ENCODE results near the gene CENPV.
"Not testable (repeated sequence)": the region's sequence is repeated elsewhere in the genome, so short reads cannot be mapped to it uniquely, and the experiment has no call there.

CENPV gene

DNA sequence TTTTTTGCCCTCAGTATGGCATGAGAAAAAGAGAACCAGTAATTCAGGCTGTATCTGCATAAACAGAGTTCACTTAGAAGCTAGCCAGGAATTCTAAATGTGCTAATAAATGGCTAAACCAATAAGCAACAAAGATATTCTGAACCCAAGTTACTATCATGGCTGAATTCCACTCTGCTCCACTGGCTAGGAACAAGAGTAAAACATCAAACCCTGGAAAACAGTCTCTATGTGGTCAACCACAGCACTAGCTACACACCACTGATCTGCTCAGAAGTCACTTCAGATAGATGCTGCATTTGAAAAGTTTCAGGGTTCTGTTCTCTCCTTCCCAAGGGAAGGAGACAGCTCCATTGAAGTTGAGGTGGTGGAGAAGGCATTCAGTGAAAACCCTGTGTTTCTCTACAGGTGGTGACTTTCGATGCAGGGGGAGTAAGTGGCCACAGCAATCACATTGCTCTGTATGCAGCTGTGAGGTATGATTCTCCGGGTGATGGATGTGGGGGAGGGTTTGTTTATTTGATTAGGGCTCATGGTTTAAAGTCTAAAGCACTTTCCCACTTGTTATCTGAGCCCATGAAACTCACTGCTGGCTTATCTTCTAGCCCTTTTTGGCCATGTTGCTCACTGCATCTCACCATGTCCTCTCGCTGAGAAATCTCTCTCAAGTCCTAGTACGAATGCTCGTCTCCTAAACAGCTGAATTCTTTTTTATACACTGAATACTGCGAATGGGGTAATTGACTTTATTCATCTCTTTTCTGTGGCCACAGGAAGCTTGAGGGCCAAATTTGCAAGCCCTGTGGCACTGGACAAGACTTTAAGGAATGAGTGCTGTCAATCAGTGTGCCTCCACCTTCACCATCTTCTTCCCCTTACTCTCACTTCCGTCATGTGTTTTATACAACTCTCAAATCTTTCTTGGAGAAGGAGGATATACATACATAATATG, 39.9 kb downstream of the CENPV start:
- no peak for DNase-seq (ENCODE audit: low spot score)

DNA sequence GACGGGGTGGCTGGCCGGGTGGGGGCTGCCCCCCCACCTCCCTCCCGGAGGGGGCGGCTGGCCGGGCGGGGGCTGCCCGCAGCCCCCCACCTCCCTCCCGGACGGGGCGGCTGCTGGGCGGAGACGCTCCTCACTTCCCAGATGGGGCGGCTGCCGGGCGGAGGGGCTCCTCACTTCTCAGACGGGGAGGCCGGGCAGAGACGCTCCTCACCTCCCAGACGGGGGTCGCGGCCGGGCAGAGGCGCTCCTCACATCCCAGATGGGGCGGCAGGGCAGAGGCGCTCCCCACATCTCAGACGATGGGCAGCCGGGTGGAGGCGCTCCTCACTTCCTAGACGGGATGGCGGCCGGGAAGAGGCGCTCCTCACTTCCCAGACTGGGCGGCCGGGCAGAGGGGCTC, 41.2 kb downstream of the CENPV start:
- not testable (repeated sequence) for DNase-seq (ENCODE audit: low spot score)

DNA sequence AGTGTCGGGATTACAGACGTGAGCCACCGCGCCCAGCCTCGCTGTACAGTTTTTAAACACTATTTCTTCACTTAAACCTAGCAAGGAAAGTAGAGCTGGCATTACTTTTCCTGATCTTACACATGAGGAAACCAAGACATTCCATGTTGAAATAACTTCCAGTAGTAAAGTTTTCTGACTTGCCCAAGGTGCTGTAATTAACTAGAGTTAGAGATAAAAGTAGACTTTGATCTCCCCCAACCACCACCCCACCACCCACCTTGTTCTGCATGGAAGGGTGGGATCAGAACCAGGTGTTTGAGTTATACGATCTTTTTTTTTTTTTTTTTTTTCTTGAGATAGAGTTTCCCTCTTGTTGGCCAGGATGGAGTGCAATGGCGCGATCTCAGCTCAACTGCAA, 47.1 kb downstream of the CENPV start:
- no peak for DNase-seq (ENCODE audit: low spot score)

DNA sequence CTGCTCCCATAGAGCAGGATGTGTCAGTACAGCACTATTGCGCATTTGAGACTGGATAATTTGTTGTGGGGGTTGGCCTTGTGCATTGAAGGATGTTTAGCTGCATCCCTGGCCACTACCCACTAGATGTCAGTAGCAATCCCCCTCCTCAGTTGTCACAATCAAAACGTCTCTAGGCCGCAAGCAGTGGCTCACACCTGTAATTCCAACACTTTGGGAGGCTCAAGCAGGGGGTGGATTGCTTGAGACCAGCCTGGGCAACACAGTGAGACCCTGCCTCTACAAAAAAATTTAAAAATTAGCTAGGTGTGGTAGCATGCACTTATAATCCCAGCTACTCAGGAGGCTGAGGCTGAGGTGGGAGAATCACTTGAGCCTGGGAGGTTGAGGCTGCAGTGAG, 48.4 kb downstream of the CENPV start:
- DNase-seq (ENCODE audit: low spot score): peak; percentile 42

DNA sequence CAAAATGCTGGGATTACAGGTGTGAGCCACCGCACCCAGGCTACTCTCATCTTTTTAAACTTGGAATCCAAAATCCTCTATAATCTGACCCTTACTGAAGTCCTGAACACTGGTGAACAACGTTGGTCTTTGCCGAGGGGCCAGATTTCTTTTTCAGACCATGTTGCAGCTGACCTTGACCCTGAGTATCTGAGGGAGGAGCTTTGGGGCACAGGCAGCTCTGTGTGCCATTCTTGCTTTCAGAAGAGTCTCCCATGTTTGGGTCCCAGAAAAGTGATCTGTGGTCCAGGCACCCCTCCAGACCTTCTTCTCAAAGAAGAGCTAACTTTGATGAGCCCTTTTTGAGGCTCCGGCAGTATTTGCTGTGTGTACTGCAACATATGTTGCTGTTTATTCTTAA, 50.4 kb downstream of the CENPV start:
- no peak for DNase-seq (ENCODE audit: low spot score)

DNA sequence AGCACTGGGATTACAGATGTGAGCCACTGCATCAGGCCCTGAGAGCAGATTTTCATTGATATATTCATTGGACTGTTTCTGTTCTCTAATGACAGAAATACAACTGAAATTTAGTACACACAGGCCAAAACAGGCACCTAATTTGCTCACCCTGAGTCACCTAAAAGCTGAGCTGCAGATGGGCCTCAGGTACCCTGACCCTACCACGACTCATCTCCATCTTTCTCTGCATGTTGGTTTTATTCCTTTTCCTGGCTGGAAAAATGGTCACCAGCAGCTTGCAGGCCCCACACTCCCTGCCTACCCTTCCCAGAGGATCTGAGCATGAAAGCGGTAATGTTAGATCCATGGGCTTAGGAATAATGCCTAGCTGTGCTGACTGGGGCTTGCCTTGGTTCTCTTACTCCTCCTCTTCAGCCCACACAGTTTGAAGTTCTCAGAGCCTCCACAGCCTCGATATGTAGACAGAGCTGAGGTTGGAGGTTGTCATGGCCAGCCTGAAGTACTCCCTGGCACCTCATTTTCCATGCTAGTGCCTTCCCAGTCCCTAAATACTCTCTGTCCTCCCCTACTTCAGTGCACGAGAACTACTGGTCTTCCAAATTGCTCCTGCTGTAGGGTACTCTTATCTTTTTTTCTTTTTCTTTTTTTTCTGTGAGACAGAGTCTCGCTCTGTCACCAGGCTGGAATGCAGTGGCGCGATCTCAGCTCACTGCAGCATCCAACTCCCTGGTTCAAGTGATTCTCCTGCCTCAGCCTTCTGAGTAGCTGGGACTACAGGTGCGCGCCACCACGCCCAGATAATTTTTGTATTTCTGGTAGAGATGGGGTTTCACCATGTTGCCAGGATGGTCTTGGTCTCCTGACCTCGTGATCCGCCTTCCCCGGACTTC, 51.1 kb downstream of the CENPV start:
- no peak for DNase-seq (ENCODE audit: low spot score)

DNA sequence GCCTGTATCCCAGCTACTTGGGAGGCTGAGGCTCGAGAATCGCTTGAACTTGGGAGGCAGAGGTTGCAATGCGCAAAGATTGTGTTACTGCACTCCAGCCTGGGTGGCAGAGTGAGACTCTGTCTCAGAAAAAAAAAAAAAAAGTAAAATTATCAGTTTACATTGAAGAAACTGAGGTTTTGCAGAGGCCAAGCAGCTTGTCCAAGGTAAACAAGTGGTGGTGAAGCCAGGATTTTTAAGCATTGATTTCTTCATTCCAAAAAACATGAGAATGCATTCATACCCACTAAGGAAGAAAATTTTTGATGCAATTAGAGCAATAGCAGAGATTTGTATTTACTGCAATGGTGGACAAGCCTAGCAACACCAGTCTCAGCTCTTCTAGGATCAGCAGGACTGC, 52.7 kb downstream of the CENPV start:
- DNase-seq (ENCODE audit: low spot score): no peak

DNA sequence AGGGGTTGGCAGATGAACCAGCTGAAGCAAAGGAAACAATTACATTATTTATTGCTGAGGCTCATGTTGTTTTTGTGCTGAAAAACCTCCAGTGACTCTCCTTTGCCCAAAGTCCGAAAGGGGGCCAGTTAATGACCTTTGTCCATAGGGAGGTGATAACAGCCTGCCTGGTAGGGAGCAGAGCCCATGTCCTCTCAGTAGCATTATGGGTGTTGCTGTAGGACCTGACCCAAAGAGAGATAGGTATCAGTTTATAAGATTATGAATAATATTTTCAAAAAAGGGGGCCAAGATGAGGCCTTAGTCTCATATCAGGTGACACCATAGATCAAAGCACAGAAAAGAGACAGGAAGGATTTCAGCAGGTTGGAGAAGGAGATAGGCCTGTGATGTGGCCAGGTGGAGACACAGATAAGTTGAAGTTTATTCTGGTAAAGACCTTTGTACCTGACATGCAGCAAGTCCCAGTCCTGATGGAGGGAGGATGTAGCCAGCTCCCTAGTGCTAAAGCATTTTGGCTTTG, 55.1 kb downstream of the CENPV start:
- no peak for DNase-seq (ENCODE audit: low spot score)

DNA sequence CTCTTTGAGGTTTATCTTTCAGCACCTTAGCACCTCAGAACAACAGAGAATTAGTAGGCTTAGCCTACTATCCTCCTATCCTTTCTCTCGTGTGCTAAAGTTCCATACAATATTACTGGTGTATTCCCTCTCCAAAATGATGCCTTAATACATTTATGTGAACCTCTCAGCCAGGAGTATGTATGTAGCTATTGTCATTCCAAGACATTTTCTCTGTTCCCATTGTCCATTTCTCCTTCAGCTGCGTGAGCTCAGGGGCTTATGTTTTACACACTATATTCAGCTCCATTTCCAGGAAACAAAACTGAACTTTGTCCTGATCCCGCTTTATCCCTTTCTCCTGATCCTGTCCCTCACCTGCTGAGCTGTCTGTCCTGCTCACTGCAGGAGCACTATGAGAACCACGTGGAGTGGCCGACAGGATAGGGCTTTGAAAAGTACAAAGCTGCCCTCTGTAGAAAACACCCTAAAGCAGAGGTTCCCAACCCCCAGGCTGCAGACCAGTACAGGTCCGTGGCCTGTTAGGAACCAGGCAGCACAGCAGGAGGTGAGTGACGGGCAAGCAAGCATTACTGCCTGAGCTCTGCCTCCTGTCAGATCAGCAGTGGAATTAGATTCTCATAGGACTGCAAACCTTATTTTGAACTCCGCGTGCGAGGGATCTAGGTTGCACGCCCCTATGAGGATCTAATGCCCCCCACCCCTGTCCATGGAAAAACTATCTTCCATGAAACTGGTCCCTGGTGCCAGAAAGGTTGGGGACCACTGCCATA, 55.7 kb downstream of the CENPV start:
- DNase-seq (ENCODE audit: low spot score): no peak

DNA sequence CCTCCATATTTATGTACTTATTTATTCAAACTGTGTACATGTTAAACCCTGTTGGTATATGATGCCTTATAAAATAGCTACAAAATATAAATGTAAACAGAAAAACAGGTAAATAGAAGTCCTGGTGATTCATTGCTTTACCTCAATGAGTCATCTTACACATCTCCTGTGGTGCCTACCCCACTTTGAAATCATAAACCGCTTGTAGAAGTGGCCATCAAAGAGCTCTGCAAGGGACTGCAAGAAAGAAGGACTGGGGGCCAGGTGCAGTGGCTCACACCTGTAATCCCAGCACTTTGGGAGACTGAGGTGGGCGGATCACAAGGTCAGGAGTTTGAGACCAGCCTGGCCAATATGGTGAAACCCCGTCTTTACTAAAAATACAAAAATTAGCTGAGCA, 57.2 kb downstream of the CENPV start:
- not testable (repeated sequence) for DNase-seq (ENCODE audit: low spot score)

DNA sequence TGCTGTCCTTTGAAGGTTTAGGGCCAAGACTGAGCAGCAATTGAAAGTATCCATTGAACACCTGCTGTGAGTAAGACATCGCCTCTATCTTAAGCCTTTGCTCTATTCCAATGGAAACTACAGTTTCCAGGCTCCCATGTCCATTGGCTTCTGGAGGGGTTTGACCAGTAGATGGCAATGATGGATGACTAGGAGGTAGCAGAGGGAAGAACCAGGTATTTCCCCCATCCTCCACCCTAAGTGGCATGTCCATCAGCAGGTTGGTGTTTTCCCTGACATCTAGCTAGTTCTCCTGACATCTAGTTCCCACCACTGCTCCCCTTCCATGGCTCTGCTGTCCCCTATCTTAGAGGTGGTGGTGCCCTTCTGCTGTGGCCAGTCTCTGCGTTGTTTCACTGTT, 58.7 kb downstream of the CENPV start:
- no peak for DNase-seq (ENCODE audit: low spot score)

DNA sequence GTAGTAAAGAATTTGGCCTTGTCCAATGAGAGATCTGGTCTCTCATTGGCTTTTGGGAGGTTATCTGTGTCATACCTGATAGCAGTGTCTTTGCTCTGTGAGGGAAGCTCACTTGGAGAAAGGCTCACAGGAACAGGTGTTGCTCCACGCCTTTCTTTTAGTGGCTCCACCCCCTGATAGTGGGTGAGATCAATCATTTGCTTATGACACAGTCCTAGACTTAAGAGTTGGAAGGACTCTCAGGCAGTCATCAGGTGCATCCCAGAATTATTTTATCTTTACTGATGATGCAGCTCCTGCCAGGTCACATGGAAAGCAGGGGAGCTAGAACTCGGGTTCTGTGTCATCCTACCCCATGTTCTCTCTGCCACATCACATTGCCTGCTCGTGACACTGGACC, 59.3 kb downstream of the CENPV start:
- DNase-seq (ENCODE audit: low spot score): no peak
